ENCODE data around the gene WHAMM.
"Not testable (repeated sequence)": the region's sequence is repeated elsewhere in the genome, so short reads cannot be mapped to it uniquely, and the experiment has no call there.

WHAMM gene

DNA sequence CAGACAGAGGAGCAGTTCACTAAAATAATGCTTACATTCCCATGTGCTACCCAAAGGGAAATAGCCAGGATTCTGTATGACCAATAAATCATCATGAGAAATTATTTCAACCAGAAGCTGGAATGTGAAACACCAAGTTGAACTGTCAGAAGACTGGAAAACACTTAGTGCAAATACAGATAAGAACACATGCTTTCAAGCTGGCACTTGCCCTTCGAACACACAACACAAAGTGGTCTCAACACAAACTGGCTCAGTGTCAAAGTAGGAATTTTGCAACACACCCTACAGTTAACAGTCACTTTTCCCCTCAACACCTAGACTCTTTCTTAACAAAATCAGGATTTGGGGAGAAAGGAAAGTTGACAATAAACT, 4.9 kb upstream of the WHAMM start:
- DNase-seq, result no peak

DNA sequence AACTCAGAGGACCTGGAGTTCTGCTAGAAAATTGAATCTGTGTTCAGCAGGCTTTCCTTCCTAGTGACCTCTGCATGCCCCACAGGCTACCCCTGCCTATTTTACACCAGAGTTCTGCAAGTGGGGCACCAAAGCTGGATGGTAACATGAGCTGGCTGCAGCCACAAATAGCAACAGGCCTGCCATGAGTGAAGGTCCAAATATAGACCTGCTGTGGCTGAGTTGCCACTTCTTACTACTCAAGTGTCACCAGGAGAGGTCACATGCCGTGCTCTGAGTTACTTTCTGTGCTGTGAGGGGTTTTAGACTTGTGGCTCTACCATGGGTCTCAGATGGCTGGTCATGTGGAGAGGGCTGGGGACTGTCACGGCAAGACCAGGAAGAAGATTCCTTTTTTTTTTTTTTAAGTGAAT, 3.4 kb upstream of the WHAMM start, which contains the start of gene FSD2:
Gene FSD2, minus strand, starts transcription at position 76 of the 413 bp plus-strand sequence. CDS start 18,679 bp downstream, outside the sequence.
- no peak for DNase-seq

DNA sequence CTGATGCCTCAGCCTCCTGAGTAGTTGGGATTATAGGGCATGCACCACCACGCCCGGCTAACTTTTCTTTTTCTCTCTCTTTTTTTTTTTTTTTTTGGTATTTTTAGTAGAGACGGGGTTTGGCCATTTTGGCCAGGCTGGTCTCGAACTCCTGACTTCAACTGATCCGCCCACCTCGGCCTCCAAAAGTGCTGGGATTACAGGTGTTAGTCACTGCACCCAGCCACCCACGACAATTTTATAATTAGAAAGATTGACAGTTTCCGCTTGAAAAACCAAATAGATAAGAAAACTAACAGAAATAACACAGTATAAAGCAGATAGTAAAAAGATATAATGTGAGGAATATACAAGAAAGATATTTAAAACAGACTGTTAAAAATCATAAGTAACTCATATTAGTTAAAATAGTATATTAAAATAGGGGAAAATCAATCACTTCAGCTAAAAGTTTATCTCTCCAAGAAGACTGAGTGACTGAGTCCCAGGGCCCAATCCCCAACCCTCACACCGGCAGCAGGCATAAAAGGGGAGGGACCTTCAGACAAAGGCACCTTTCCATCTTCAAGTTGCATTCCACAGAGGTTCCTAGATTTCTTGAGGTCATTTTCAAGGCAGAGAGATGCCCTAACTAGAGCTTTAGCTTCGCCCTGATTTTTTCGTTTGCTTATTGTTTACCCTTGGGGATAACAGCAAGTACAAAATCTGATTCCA, 1.4 kb upstream of the WHAMM start:
- DNase-seq, result no peak

DNA sequence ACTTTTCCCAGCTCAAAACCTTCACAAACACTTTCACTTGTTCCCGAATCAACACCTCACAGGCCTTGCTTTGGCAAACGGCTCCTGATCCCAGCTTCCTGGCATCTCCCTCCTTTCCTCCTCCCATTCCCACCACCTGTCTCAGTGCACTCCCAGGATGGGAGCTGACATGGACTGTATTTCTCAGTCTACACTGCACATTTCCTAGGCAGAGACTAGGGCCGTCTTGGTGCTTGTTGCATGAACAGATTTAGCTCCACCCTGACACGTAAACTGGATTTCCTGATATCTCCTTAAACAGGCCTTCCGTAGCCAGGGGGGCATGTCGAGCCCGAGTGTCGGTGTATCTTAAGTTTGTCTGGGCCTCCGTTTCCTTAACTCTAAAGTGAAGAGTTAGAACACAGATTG, 790 bp upstream of the WHAMM start:
- no peak for DNase-seq

DNA sequence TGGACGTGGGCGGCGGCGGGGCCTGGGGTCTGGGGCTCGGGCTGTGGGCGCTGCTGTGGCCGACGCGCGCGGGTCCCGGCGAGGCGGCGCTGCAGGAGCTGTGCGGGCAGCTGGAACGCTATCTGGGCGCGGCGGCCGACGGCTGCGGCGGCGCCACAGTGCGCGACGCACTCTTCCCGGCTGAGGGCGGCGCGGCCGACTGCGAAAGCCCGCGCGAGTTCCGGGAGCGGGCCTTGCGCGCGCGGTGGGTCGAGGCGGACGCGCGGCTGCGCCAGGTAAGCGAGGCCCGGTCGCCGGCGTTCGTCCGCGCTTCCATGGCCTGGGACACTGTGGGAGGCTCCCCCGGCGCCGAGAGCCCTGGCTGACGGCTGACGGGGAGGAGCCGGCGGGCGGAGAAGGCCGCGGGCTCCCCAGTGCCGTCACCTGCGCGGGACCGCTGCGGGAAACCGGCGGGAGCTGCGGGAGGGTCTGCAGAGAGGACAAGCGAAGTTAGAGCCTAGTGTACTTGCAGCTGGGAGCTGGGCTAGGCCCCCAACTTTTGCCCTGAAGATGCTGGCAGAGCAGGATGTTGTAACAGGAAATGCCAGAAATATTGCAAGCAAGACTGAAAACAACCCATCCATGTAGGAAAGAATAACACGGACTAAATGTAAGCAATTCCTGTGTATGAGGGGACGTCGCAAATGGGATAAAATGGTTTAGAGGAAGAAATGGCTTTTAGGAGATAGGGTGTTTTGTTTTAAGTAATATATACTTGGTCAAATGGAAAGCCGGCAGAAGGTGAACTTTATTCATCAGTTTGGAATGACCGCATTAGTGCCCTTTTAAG, 847 bp downstream of the WHAMM start:
- no peak for DNase-seq

DNA sequence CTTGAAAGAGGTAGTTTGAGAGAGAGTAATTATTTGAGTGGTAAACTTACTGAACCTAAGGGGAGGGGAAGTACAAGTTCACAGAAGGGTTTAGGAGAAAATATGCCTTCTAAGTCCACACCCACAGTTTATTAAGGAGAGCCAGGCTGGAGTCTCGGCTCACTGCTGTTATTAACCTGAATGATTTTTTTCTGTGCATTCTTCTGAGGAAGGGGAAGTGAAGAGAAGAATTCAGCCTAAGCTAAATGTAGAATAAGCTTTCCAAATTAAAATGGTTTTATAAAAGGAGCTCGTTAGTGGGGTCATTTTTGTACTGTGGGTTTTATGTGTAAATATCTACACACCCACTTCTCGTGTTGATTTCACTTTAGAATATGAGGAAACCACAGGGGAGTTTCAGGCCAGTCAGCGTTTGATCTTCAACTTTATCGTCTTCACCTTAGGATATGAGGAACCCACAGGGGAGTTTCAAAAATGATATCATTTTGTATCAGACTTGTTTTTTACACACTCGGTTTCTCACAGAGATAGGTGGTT, 1.5 kb downstream of the WHAMM start:
- DNase-seq, result no peak

DNA sequence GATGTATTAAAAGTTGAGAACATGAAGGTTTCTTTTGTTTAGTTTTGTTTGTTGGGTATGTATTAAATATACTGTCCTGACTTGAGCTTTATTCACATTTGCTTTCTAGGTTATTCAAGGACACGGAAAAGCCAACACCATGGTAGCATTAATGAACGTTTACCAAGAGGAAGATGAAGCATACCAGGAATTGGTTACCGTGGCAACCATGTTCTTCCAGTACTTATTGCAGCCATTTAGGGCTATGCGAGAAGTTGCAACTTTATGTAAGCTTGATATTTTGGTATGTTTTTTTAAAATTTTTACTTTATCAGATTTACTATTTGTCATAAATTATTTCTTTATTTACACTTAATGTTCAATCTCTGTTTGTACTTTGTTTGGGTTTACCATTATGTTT, 3.6 kb downstream of the WHAMM start:
- no peak for DNase-seq

DNA sequence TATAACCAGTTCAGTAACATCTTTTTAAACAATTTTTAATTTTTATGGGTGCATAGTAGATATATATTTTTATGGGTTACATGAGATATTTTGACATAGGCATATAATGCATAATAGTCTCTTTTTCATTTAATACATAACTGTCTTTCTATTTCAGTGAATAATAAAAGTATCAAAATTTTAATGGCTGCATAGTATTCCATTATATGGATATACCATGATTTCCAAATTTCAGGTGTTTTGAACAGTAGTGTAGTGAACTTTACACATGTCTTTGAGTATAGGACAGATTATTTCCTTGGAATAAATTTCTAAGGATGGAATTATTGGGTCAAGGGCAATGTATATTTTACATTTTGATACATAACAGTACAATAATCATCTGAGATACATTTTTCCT, 10.7 kb downstream of the WHAMM start:
- no peak for DNase-seq

DNA sequence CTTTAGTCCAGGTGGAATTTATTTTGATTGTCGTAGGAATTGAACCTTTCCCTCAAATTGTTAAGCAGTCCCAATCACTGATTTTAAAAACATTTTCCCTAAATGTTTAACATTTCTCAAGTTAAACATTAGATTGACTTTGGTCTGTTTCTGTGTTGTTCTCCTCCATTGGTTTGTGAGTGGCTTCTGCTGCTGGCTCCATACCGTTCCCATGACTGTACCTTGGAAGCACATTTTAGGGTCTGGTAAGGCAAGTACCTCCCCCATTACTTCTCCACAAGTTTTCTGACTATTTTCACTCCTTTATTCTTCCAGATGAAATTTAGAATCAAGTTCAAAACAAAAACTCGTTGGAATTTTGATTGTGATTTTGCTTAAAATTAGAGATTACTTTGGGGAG, 12.0 kb downstream of the WHAMM start:
- DNase-seq, result not testable (repeated sequence)

DNA sequence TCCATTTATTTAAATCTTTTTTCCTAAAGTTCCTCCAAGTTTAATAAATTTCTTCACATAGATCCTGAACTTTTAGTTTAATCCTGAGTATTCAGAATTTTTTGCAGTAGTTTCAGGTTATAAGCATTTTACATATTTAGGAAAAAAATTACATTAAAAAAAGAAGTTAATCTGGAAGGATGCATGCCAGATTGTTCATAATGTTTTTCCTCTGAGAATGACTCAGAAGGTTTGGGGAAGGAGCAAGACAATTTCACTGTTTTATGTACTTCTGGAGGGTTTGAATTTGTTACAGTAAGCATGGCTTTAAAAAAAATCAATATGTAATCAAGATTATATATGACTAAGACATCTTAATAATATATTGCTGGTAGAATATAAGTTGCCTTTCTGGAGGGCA, 12.4 kb downstream of the WHAMM start:
- DNase-seq, result not testable (repeated sequence)

DNA sequence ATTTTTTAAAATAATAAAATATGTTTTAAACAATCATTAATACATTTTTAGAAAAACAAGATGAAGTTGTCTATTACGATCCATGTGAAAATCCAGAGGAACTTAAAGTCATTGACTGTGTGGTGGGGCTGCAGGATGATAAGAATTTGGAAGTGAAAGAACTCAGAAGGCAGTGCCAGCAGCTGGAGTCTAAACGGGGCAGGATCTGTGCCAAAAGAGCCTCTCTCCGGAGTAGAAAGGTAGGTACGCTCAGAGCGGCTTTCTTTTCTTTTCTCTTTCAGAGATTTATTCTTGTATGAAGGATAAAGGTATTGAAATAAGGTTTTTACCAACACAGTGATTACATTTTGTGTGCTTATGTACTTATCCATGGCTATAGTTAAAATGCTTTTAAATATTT, 13.6 kb downstream of the WHAMM start:
- DNase-seq, result no peak

DNA sequence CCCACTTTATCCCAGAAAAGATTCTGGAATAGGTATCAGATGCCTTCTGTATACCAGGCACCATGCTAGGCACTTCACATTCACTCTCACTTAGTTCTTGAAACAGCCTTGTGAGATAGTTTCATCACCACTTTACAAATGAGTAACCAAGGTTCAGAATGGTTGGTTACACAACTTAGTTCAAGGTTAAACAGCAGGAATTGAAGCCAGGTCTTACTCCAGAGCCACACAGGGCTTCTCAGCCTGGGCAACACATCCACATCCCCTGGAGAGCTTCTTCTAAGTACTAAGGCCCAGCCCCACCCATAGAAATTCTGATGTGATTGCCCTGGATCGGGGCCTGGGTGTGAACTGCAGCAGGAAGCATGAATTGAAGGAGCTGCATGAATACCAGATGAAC, 18.6 kb downstream of the WHAMM start:
- no peak for DNase-seq

DNA sequence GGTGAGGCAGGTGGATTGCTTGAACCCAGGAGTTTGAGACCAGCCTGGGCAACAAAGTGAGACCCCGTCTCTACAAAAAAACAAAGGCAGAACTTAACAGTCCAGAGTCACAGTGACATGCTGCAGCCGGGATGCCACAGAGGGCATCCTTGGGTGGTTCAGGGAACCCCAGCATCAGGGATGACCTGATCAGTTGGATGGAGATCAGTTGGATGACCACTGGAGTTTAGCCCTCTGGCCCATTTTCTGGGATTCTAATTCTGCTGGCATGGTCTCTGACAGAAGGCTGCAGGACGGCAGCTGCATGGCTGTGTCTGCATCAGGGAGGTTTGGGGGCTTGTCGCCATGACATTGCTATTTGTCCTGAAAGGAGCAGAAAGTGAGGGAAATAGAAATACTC, 19.8 kb downstream of the WHAMM start:
- DNase-seq, result no peak

DNA sequence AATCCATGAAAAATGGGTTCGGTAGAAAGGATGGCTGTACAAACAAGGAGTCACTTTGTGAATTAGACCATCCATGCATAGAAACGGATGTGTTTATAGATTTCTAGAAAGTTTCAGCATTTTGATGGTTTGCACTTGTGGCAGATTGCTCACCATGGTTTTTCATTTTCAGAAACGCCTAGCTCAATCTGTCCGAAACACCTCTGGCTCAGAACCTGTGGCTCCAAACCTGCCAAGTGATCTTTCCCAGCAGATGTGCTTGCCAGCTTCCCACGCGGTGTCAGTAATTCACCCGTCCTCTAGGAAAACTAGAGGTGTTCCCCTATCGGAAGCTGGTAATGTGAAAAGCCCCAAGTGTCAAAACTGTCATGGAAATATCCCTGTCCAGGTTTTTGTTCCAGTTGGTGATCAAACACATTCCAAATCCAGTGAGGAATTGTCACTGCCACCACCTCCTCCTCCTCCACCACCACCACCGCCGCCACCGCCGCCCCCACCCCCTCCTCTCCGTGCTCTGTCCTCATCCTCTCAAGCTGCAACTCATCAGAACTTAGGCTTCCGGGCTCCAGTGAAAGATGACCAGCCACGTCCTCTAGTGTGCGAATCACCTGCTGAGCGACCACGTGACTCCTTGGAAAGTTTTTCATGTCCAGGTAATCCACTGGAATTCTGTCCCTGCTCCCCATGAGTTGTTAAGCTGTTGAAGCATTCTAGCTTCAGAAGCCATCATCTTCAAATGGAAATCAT, 21.2 kb downstream of the WHAMM start:
- DNase-seq, result no peak

DNA sequence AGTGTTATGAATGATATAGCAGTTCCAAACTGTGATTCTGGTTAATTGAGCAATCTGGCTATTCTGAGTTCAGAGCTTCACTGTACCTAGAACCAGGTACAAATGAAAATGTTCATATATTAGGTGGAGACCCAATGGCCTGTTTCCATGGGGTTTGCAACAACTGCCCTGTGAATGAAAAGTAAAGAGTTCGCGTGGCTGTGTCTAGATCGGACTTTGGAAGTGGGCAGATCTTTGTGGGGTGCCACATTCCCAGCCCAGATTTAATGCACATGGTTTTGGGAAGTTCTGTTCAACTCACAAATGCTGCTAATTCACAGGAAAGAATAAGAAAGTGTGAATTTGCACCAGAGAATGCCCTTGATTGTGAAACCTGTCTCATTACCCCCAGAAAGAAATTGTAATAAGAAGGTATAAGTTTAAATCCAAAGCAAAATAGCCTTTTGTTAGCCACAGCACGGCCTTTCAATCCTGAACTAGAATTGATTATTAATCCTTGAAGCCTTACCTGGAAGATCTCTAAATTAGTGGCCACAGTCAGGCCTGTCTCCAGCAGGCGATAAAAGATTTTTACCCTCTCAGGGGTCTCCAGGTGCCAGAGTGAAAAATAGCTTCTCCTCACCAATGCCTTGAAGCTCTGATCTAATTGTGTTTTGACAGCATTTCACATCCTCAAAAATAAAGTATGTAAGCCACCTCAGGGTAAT, 22.6 kb downstream of the WHAMM start:
- no peak for DNase-seq

DNA sequence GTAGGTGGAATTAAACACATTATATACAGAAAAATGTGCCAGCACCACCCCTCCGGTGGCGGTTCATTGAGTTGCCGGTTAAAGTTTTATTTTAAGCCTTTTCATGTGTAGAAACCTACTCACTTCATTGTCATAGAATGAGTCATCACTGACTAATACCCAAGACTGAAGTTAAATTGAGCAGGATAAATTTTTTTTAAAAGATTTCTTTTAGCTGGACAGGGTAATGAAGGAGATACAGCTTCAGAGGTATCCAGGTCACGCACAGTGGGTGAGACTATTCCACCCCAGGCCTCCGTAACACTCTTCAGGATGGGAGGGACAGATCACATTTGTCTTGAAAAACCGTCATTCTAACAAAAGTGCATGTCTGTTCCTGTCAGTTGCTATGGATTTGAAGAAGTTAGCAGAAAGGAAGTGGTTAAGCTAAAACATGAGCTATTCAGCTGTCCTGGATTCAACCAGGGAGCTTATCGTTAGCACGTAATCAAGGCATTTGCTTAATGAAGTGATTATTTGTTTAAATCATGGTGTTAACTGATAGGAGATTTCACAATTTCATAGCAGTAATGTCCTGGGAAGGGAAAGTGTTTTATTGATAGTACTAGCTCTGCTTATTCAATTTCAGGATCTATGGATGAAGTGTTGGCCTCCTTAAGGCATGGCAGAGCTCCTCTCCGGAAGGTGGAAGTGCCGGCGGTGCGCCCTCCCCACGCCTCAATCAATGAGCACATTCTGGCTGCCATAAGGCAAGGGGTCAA, 23.4 kb downstream of the WHAMM start:
- no peak for DNase-seq

DNA sequence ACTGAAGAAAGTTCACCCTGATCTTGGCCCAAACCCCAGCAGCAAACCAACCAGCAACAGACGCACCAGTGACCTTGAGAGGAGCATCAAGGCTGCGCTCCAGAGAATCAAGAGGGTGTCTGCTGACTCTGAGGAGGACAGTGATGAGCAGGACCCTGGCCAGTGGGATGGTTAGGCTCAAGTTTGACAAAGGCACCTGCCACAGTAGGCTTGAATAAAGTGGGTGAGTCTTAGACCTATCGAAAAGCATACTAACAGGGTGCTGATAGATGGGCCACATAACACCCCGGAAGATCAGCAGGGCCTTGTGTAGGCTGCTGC, 23.9 kb downstream of the WHAMM start:
- no peak for DNase-seq

DNA sequence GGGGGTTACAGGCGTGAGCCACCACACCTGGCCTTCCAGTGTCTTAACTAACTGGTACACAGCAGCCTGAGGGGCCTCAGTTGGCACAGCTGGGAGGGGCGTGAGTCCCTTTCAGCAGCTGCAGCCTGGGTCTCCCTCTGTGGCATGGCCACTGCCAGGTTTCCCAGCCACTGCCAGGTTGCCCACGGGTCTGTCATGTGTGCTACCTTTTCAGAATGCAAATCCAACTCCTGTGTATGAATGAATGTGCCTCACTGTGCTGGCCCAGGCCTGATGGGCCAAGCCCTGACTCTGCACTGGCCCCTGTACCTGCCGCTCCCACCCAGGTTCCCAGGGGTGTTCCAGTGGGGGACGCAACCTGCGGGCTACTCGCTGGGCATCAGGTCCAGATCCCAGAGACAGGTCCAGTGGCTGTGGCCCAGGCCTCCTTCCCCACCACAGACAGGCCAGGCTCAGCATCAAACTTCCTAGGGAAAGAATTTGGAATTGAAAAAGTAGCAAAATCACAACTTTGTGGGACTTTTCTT, 26.0 kb downstream of the WHAMM start:
- DNase-seq, result no peak

DNA sequence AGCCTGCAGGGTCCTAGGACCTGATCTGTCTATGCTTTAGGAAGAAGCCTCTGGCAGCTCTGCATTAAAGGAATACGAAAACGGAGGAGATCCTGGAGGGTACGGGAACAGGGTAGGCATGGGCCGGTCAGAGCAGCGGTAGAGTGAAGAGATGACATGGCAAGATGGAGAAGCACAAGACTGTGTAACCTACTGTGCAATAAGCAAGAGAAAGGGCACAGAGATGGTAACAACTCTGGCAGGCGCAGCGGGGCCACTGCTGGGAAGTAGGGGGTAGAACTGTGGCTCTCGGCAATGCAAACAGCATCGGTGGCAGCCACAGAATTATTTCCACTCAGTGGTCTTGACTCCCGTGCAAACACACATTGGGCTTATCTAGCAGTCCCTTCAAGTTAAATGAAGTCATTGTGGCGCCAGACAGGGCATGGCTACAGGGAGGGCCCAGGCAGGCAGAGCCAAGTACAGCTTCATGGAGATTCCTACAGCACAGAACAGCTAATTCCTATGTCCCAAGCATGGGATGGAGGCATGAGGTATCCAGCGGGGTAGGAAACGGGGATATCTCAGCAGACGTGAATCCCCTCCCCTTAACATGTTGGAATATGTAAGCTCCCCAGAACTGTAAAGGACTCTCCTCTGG, 28.8 kb downstream of the WHAMM start:
- DNase-seq, result no peak

DNA sequence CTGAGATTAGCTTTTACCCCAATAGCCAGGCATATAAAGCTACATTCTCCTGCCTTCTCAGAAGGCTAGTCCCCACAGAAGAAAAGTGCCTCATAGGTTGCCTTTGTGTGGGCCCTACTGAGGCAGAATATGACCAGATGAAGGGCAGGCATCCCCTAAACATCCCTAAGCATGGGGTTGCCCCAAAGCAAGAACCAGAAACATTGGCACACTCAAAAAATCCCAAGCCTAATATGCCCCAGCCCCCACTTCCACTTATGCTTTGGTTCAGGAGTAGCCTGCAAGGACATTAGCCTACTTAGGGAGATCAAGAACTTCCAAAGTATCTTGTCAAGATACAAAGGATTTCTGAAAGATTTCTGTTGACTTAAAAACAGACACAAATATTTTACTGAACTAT, 29.7 kb downstream of the WHAMM start:
- DNase-seq, result no peak

DNA sequence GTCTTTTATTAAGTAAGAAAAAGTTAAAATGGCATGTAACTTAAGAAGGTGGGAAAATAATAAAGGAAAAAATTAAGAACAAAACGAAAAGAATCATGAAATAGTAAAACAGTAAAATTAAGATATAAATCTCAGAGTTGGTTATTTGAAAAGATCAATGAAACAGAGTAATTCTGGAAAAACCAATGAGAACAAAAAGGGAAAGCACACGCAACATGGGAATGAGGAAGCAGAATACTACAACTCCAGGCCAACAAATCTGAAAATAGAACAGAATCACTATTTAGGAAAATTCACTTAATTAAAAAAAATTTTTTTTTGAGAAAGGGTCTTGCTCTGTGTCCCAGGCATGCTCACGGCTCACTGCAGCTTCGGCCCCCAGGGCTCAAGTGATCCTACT, 30.7 kb downstream of the WHAMM start:
- DNase-seq, result no peak

Data from NCI-H2107 (cell line).